GM18519 (cell line): ENCODE results near the gene MAN2C1.
"Not testable (repeated sequence)": the region's sequence is repeated elsewhere in the genome, so short reads cannot be mapped to it uniquely, and the experiment has no call there.

Experiments
- ATAC-seq: cut with Tn5 transposase; IDR thresholded peaks from one replicate; pipeline ENCODE4 v1.9.1; 2021; ENCODE audit warnings: mild to moderate bottlenecking, moderate library complexity; ENCODE audit not compliant: unreplicated experiment, low FRiP score

Gene MAN2C1

DNA sequence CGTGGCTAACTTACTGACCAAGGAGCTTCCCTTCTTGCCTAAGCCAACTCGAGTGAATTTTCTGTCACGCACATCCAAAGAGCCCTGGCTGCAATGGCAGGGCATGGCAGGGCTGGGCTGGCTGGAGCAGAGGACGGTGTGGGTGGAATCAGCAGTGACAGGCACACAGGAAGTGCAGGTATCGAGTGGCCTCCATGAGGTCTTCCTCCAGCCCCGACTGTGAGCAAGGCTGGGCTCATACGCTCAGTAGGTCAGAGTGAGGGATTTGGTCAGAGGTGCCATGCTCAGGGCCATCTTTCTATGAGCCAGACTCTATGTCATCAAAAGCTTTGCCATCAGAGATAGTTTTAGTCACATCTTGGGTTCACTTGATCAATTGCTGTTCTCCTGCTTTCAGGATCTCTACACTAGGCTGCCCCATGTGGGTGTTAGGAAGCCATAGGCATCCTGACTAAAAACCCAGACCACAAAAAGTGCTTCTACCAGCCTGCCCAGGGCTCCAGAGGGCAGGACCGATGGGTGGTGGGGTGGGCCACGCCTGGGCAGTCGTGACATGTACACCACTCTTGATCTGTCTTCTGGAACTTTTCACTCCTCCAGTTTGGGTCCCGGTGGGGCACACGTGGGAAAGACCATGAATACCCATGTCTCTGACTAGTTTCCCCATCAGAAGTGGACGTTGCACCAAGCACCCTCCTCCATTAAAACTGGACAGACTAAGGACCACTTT is 55.1 kb downstream of the MAN2C1 start:
- ATAC-seq = no peak

DNA sequence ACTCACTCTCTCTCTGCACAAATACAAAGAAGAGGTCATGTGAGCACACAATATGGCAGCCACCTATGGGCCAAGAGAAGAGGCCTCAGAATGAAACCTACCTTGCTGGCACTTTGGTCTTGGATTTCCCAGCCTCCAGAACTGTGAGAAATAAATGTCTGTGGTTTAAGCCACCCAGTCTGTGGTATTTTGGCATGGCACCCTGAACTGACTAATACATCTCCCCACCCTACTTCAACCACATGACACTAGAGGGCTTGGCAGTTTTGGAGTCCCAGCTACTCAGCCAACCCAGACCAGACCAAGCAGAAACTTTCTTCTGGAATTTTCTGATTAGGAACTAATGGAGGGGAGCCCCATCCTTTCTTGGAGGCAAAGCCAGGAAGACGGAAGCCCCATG is 55.9 kb downstream of the MAN2C1 start:
- not testable (repeated sequence) for ATAC-seq

DNA sequence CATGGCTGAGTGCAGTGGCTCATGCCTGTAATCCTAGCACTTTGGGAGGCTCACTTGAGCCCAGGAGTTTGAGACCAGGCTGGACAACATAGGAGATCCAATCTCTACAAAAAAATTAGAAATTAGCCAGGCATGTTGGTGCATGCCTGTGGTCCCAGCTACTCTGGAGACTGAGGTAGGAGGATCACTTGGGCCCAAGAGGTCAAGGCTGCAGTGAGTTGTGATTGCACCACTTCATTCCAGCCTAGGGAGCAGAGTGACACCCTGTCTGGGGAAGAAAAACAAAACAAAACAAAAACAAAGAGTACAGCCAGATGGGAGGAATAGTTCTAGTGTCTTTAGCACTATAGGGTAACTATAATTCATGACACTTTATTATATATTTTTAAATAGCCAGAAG is 58.7 kb downstream of the MAN2C1 start:
- ATAC-seq = no peak

DNA sequence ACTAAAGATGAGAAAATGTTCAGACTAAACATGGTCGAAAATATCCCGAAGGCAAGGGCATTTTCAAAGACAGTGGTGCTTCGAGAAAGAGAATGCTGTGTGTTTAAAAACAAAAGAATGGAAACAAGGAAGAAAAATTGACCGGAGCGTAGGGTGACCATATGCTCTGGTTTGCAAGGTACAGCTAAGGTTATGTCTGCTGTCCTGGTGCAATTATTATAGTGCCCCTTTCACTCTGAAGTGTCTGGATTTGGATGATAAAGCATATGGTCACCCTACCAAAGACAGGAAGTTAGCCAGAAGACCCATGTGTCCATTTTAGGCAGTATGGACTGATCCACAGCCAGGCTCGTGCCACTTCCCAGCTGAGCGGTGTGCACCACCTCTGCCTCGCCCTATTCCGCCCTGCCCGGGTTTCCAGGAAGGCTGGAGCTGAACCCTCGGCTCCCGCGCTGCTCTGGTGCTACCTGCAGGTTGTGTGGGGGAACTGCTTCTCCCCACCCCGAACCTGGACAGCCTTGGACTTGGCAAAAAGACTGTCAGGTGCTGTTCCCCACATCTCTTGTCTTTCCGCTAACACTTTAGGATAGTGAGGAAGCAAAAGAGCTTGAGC is 60.5 kb downstream of the MAN2C1 start:
- no peak for ATAC-seq

DNA sequence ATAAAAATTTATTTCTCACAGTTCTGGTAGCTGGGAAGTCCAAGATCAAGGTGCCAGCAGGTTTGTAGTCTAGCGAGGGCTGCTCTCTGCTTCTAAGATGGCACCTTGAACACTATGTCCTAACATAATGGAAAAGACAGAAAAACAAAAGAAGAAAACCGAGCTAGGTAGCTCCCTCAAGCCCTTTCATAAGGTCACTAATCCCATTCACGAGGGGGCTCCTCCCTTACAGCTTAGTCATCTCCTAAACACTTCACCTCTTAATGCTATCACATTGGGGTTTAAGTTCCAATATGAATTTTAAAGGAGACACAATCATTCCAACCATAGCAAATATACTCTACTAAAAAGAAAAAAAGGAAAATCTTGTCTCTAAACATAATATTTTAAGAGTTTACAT is 62.2 kb downstream of the MAN2C1 start:
- no peak for ATAC-seq
